HEK293T (cell line): ENCODE measurements around the gene CDH3.

Experiments used
- CTCF ChIA-PET: fragments of 350-600 bp; formaldehyde crosslinking; extraction: SDS; loops from one replicate; lab custom pipeline; 2021; ENCODE audit warnings: antibody characterized with exemption, inconsistent platforms; lab: Yijun Ruan, JAX
- POLR2A ChIA-PET: fragments of 350-600 bp; formaldehyde crosslinking; extraction: SDS; loops from one replicate; lab custom pipeline; 2020; ENCODE audit warnings: antibody characterized with exemption, inconsistent platforms; lab: Yijun Ruan, JAX
- DNase-seq: peaks from one replicate; pipeline ENCODE4 v3.0.0; 2012; ENCODE audit warnings: mixed read lengths; ENCODE audit errors: extremely low spot score
- ARNT ChIP-seq: fragments of 450-650 bp; IDR thresholded peaks from 2 replicates; pipeline ENCODE4 v1.6.1; 2017; ENCODE audit warnings: mild to moderate bottlenecking
- BHLHE40 ChIP-seq: fragments of 450-650 bp; IDR thresholded peaks from 2 replicates; pipeline ENCODE4 v1.6.1; 2016; ENCODE audit warnings: mild to moderate bottlenecking, moderate library complexity, borderline replicate concordance
- CTBP1 ChIP-seq: fragments of 450-650 bp; IDR thresholded peaks from 2 replicates; pipeline ENCODE4 v1.6.1; 2016; ENCODE audit warnings: borderline replicate concordance
- ELF4 ChIP-seq: fragments of 450-650 bp; IDR thresholded peaks from 2 replicates; pipeline ENCODE4 v1.6.1; 2017; ENCODE audit warnings: antibody characterized with exemption
- FOXA1 ChIP-seq: fragments of 450-650 bp; IDR thresholded peaks from 2 replicates; pipeline ENCODE4 v1.6.1; 2016; ENCODE audit warnings: mild to moderate bottlenecking
- FOXK2 ChIP-seq: fragments of 450-650 bp; IDR thresholded peaks from 2 replicates; pipeline ENCODE4 v1.6.1; 2016; ENCODE audit warnings: mild to moderate bottlenecking
- FOXM1 ChIP-seq: fragments of 450-650 bp; IDR thresholded peaks from 2 replicates; pipeline ENCODE4 v1.6.1; 2017; ENCODE audit warnings: mild to moderate bottlenecking, borderline replicate concordance
- HDGF ChIP-seq: fragments of 450-650 bp; IDR thresholded peaks from 2 replicates; pipeline ENCODE4 v1.6.1; 2017; ENCODE audit warnings: antibody characterized with exemption, borderline replicate concordance
- L3MBTL2 ChIP-seq: fragments of 450-650 bp; conservative IDR thresholded peaks from 2 replicates; pipeline ENCODE4 v1.6.1; 2016; ENCODE audit warnings: mild to moderate bottlenecking
- LEF1 ChIP-seq: fragments of 450-650 bp; IDR thresholded peaks from 2 replicates; pipeline ENCODE4 v1.6.1; 2017; ENCODE audit warnings: mild to moderate bottlenecking, borderline replicate concordance
- NFRKB ChIP-seq: fragments of 450-650 bp; IDR thresholded peaks from 2 replicates; pipeline ENCODE4 v1.6.1; 2016; ENCODE audit warnings: mild to moderate bottlenecking, moderate library complexity
- PKNOX1 ChIP-seq: fragments of 450-650 bp; IDR thresholded peaks from 2 replicates; pipeline ENCODE4 v1.6.1; 2016
- SP1 ChIP-seq: fragments of 450-650 bp; IDR thresholded peaks from 2 replicates; pipeline ENCODE4 v1.6.1; 2017
- SUZ12 ChIP-seq: fragments of 450-650 bp; IDR thresholded peaks from 2 replicates; pipeline ENCODE4 v1.6.1; 2016; ENCODE audit warnings: mild to moderate bottlenecking
- TARDBP ChIP-seq: fragments of 450-650 bp; IDR thresholded peaks from 2 replicates; pipeline ENCODE4 v1.6.1; 2016
- ZNF384 ChIP-seq: fragments of 450-650 bp; IDR thresholded peaks from 2 replicates; pipeline ENCODE4 v1.6.1; 2016

Gene CDH3

DNA sequence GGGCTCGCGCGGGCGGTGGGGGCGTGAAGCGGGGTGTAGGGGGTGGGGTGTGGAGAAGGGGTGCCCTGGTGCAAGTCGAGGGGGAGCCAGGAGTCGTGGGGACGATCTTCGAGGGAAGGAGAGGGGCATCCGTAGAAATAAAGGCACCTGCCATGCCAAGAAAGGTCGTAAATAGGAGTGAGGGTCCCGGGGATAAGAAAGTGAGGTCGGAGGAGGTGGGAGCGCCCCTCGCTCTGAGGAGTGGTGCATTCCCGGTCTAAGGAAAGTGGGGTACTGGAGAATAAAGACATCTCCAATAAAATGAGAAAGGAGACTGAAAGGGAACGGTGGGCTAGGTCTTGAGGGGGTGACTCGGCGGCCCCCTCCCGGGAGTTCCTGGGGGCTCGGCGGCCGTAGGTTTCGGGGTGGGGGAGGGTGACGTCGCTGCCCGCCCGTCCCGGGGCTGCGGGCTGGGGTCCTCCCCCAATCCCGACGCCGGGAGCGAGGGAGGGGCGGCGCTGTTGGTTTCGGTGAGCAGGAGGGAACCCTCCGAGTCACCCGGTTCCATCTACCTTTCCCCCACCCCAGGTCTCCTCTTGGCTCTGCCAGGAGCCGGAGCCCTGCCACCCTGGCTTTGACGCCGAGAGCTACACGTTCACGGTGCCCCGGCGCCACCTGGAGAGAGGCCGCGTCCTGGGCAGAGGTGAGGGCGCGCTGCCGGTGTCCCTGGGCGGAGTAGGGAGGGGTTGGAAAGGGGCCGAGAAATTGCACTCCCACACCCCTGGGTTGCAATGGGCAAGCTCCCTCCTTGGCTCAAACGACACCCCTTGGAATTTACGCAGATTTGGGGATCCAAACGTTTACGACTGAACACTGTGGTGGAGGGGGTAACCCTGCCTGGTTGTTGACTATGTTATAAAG, 92.9 kb downstream of the CDH3 start:
- TF ChIP-seq FOXA1, result no peak
- no peak for TF ChIP-seq ZNF384
- no peak for TF ChIP-seq TARDBP
- no peak for TF ChIP-seq BHLHE40
- TF ChIP-seq LEF1, result no peak
- TF ChIP-seq HDGF, result no peak
- no peak for TF ChIP-seq SP1
- no peak for TF ChIP-seq L3MBTL2
- TF ChIP-seq FOXM1, result no peak
- no peak for TF ChIP-seq ELF4
- TF ChIP-seq ARNT, result no peak
- no peak for TF ChIP-seq NFRKB
- no peak for TF ChIP-seq FOXK2
- no peak for TF ChIP-seq SUZ12
- TF ChIP-seq PKNOX1, result no peak
- TF ChIP-seq CTBP1, result no peak
- no peak for DNase-seq
- ChIA-PET CTCF (interaction anchor here (0.5 kb wide), 1 partner anchor 20 kb away, joined by 4 read pairs; no protein-coding TSS in a partner anchor), POLR2A (no interaction called here)

DNA sequence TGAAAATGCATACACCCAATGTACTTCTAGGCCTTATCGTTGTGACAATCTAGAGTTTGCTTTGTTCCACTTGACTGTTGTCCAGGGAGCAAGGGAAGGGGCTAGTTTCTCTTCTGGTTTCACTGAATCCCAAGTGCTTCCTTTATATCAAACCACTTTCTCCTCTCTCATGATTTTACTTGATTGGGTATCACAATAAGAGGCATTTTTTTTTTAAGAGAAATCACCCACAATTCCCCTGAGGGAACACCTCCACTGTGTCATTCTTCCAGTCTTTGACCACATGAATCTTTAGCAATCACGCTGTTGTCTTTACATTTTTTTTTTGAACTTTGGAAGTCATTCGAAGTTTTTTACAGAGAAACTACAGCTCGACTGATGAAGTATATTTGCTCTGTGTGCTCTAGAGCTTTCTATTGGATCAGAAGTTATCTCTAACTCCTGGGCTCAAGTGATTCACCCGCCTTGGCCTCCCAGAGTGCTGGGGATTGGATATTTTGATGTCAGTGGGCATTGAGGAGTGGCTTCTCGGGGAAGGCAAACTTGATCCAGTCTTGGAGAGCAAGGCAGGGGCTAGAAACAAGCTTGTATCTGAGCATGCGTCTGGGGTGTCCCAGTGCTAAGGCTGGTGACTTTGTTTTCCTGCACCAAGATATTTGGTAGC, 95.0 kb downstream of the CDH3 start:
- no peak for DNase-seq
- POLR2A ChIA-PET, result interaction anchor here (0.6 kb wide), 1 partner anchor 58 kb away, joined by 3 read pairs; no protein-coding TSS in a partner anchor
- TF ChIP-seq FOXK2 (no peak), CTBP1 (no peak), TARDBP (no peak), BHLHE40 (no peak), PKNOX1 (no peak), HDGF (no peak), NFRKB (no peak), ARNT (no peak), SUZ12 (no peak), FOXA1 (no peak), LEF1 (no peak), SP1 (no peak), FOXM1 (no peak), ZNF384 (no peak), ELF4 (no peak), L3MBTL2 (no peak)
- CTCF ChIA-PET, result interaction anchor here (0.5 kb wide), 1 partner anchor 11 kb away, joined by 3 read pairs; no protein-coding TSS in a partner anchor

DNA sequence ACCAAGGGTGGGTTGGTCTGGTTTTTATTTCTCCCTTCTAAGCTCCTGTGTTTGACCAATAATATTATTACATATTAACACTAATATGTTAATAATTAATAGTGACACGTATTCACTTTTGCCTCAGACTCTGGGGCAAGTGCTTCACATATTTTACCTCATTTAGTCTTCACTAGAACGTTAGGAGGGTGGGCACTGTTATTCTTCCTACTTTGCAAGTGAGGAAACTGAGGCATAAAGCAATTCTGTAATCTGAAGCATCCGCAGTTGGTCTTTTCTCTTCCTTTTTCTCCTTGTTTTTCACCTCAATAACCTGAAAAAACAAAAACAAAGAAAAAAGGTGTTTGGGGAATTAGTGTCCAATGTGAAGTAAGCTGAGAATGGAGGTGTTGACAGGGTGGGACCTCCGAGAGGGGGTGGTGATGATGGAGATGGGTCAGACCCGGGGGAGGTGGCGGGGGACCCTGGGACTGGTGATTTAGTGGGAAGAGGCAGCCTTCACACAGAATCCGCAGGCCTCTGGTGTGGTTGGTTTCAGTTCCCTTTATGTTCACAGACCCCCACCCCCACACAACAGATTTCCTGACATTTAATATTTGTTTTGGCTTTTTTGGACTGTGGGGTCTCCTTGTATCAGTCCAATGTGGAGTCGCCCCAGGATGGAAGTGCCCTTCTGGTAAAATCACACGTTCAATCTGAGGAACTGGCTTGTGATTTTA, 95.7 kb downstream of the CDH3 start:
- POLR2A ChIA-PET, result interaction anchor here (0.6 kb wide), 1 partner anchor 57 kb away, joined by 3 read pairs; no protein-coding TSS in a partner anchor
- no peak for TF ChIP-seq FOXA1
- no peak for TF ChIP-seq SP1
- no peak for TF ChIP-seq TARDBP
- TF ChIP-seq BHLHE40, result no peak
- no peak for TF ChIP-seq PKNOX1
- TF ChIP-seq NFRKB, result no peak
- no peak for TF ChIP-seq LEF1
- no peak for TF ChIP-seq CTBP1
- no peak for TF ChIP-seq FOXK2
- TF ChIP-seq ARNT, result no peak
- TF ChIP-seq ELF4, result no peak
- TF ChIP-seq SUZ12, result no peak
- no peak for TF ChIP-seq L3MBTL2
- TF ChIP-seq FOXM1, result no peak
- TF ChIP-seq HDGF, result no peak
- TF ChIP-seq ZNF384, result no peak
- CTCF ChIA-PET, result interaction anchor here (0.5 kb wide), 1 partner anchor 10 kb away, joined by 3 read pairs; no protein-coding TSS in a partner anchor
- DNase-seq, result no peak

DNA sequence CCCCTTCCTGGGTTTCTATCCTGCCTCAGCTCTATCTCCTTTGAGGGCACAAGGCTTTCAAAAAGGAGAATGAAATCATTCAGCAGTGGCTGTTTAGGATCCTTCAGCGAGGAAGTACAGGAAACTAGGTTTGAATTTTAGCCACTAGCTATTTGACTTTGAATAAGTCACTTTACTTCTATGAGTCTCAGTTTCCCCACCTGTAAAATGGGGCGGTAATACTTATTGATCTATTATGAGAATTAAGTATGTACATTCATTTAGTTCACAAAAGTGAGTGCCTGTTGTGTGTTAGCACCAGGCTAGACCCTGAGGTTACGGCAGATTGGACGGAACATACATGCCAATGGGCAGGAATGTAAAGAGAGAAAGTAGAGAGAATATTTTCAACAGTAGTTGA, 98.6 kb downstream of the CDH3 start:
- POLR2A ChIA-PET, result interaction anchor here (0.7 kb wide), 1 partner anchor 13 kb away, joined by 3 read pairs; no protein-coding TSS in a partner anchor
- DNase-seq, result no peak
- CTCF ChIA-PET, result no interaction called here
- no peak for TF ChIP-seq ZNF384
- no peak for TF ChIP-seq L3MBTL2
- TF ChIP-seq LEF1, result no peak
- TF ChIP-seq NFRKB, result no peak
- no peak for TF ChIP-seq SUZ12
- no peak for TF ChIP-seq SP1
- TF ChIP-seq PKNOX1, result no peak
- TF ChIP-seq BHLHE40, result no peak
- no peak for TF ChIP-seq ARNT
- TF ChIP-seq FOXK2, result no peak
- no peak for TF ChIP-seq ELF4
- TF ChIP-seq TARDBP, result no peak
- no peak for TF ChIP-seq CTBP1
- TF ChIP-seq FOXM1, result no peak
- no peak for TF ChIP-seq FOXA1
- no peak for TF ChIP-seq HDGF
